ENCODE measurements around the gene SMOC2.

- no peak for TF ChIP-seq CTCF (IDR thresholded peaks at IDR 0.05)
- no peak for TF ChIP-seq EZH2 (IDR thresholded peaks at IDR 0.05; ENCODE audit: borderline replicate concordance, insufficient read depth, low read depth, low read length, poor library complexity, severe bottlenecking)
Measured at GRCh38 chr6:168671863-168672546, 231.0 kb downstream of the SMOC2 start.

Data from B cell (primary cell).